Peyer's patch (tissue), 4 donors: Measurements from ENCODE around the gene PLPP6. TPM values are rescaled to one million over a fixed set of nuclear protein-coding genes. Genes with fewer than 3 reads are reported as not detected.

Source experiments
- DNase-seq, 3 donors: peaks; one replicate each; pipeline ENCODE4 v3.0.0-alpha.2; 2017 to 2019
- H3K27ac ChIP-seq, 4 donors: fragments of 200-600 bp; sonication (generic); one replicate each; pipeline ENCODE4 v1.5.1; 2016 to 2019
- H3K27me3 ChIP-seq, 2 donors: fragments of 200-600 bp; sonication (generic); one replicate each; pipeline ENCODE4 v1.5.1; 2019
- H3K36me3 ChIP-seq, 3 donors: fragments of 200-600 bp; sonication (generic); one replicate each; pipeline ENCODE4 v1.5.1; 2016 to 2019
- H3K4me1 ChIP-seq, 4 donors: fragments of 200-600 bp; sonication (generic); one replicate each; pipeline ENCODE4 v1.5.1; 2016 to 2019
- H3K4me3 ChIP-seq, 4 donors: fragments of 200-600 bp; sonication (generic); 1 replicate in 3 of 4; 2 replicates in 1 of 4; pipeline ENCODE4 v1.5.1; 2016 to 2019; ENCODE audit warnings: mild to moderate bottlenecking in 1 of 4
- H3K9me3 ChIP-seq, 4 donors: fragments of 200-600 bp; sonication (generic); one replicate each; pipeline ENCODE4 v1.5.1; 2016 to 2019; ENCODE audit warnings: mild to moderate bottlenecking in 1 of 4
- POLR2A ChIP-seq, 2 donors: fragments of 450-650 bp; IDR thresholded peaks; one replicate each; pipeline ENCODE4 v1.5.1; 2017; ENCODE audit warnings: antibody characterized with exemption in 2 of 2, mild to moderate bottlenecking in 2 of 2, moderate library complexity in 2 of 2
- total RNA-seq, 4 donors: library from RNA; depleted of rRNA; stranded (reverse); fragments of >200 nt; gene quantifications; one replicate each; pipeline ENCODE4 v1.1.0, GENCODE V29; 2016
- TF ChIP-seq, protein P1 (sequence below), 6 experiments: fragments of 450-650 bp in 4 of 6; fragments of 200-600 bp in 2 of 6; sonication (generic) in 1 of 6; IDR thresholded peaks; one replicate each; pipeline ENCODE4 v1.5.1; 2017 to 2019; ENCODE audit warnings: antibody characterized with exemption in 6 of 6, mild to moderate bottlenecking in 3 of 6, moderate library complexity in 1 of 6

The PLPP6 gene
- total RNA-seq, 4 donors from 2014 or later: 7.4 to 27.0 (median 19.7) TPM

DNA sequence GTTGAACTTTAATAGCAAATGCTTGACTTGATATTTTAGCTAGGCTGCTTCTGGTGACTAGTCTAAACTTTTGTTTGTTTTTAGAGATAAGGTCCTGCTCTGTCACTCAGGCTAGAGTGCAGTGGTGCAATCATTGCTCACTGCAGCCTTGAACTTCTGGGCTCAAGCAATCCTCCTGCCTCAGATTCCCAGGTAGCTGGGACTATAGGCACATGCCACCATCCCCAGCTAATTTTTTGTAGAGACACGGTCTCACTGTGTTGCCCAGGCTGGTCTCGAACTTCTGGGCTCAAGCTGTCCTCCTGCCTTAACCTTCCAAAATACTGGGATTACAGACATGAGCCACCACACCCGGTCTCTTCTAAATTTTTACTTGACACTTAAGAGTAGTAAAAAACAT is 38.0 kb downstream of the PLPP6 start:
- Histone ChIP-seq H3K4me1 (no peaks in the 10 kb centered on the region), H3K36me3 (peaks cover 0 to 80% (median 0%) of the 10 kb centered on the region in 3 donors), H3K4me3 (no peak overlapping the region), H3K27ac (no peak overlapping the region), H3K9me3 (no peaks in the 10 kb centered on the region), H3K27me3 (no peaks in the 10 kb centered on the region)
- TF ChIP-seq, protein P1, sequence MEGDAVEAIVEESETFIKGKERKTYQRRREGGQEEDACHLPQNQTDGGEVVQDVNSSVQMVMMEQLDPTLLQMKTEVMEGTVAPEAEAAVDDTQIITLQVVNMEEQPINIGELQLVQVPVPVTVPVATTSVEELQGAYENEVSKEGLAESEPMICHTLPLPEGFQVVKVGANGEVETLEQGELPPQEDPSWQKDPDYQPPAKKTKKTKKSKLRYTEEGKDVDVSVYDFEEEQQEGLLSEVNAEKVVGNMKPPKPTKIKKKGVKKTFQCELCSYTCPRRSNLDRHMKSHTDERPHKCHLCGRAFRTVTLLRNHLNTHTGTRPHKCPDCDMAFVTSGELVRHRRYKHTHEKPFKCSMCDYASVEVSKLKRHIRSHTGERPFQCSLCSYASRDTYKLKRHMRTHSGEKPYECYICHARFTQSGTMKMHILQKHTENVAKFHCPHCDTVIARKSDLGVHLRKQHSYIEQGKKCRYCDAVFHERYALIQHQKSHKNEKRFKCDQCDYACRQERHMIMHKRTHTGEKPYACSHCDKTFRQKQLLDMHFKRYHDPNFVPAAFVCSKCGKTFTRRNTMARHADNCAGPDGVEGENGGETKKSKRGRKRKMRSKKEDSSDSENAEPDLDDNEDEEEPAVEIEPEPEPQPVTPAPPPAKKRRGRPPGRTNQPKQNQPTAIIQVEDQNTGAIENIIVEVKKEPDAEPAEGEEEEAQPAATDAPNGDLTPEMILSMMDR (IDR thresholded peaks at IDR 0.05): no peak
- no peak for TF ChIP-seq POLR2A (IDR thresholded peaks at IDR 0.05)
- DNase-seq: no peak

DNA sequence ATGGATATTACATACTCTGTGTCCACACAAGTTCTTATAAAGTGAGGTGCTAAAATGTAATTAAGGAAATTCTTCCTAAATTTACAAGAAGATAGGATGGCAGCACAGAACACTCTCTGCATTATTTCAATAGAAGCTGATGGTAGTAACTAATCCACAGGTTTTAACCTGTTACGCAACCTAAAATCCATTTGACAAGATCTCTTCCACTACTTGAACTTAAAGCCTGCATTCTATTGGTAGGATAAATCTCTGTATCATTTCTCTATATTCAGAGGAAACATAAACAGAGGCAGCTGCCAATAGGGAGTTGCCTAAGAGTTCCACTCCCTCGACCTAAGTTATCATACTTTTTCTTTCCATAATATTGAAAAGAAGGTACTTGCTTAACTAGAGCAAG is 38.8 kb downstream of the PLPP6 start:
- TF ChIP-seq, protein P1 (IDR thresholded peaks at IDR 0.05): no peak
- TF ChIP-seq POLR2A (IDR thresholded peaks at IDR 0.05): no peak
- H3K4me1 ChIP-seq: no peaks in the 10 kb centered on the region
- no peak for DNase-seq
- no peaks in the 10 kb centered on the region for H3K27me3 ChIP-seq
- H3K27ac ChIP-seq: no peak overlapping the region
- H3K36me3 ChIP-seq: peaks cover 0 to 80% (median 0%) of the 10 kb centered on the region in 3 donors
- no peak overlapping the region for H3K4me3 ChIP-seq
- no peaks in the 10 kb centered on the region for H3K9me3 ChIP-seq

DNA sequence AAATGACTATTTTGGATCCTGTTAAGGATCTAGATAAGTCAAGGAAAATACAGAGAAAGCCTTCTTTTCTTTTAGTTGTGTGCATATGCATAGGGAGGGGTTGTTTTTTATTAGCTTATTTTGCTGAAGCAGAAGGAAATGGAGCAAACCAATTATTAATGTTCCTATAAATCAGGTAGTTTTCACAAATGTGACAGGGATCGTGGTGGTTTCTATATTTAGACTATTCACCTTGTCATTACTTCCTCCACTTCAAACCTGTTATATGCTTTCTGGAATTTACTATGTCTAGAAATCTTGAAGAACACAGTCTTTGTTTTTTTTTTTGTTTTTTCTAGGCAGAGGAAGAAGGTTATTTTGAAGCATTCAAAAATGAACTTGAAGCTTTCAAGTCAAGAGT is 39.4 kb downstream of the PLPP6 start:
- Histone ChIP-seq H3K4me3 (no peak overlapping the region), H3K27me3 (no peaks in the 10 kb centered on the region), H3K9me3 (no peaks in the 10 kb centered on the region), H3K27ac (no peak overlapping the region), H3K36me3 (peaks cover 0 to 84% (median 0%) of the 10 kb centered on the region in 3 donors), H3K4me1 (no peaks in the 10 kb centered on the region)
- DNase-seq: no peak
- TF ChIP-seq, protein P1 (IDR thresholded peaks at IDR 0.05): no peak
- TF ChIP-seq POLR2A (IDR thresholded peaks at IDR 0.05): no peak

DNA sequence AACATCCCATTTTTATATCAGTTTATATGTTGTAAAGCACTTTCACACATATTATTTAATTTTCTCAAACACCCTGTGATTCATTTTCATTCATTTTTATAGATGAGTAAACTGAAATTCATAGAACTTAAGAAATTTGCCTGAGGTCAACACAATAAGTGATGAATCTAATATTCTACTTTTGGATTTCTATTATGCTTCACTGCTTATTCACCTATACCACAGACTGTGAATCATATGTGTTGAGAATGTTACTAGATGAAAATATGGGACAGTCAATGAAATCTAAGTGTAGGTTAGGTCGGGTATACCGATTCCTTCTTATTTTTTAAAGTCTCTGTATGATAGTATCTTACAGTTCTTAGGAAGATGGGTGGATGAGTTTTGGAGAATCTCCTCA is 42.0 kb downstream of the PLPP6 start:
- no peaks in the 10 kb centered on the region for H3K27me3 ChIP-seq
- no peak overlapping the region for H3K4me3 ChIP-seq
- H3K27ac ChIP-seq: no peak overlapping the region
- peaks cover 0 to 68% (median 0%) of the 10 kb centered on the region in 3 donors for H3K36me3 ChIP-seq
- no peaks in the 10 kb centered on the region for H3K9me3 ChIP-seq
- H3K4me1 ChIP-seq: no peaks in the 10 kb centered on the region
- no peak for DNase-seq
- TF ChIP-seq, protein P1 (IDR thresholded peaks at IDR 0.05): no peak
- no peak for TF ChIP-seq POLR2A (IDR thresholded peaks at IDR 0.05)

DNA sequence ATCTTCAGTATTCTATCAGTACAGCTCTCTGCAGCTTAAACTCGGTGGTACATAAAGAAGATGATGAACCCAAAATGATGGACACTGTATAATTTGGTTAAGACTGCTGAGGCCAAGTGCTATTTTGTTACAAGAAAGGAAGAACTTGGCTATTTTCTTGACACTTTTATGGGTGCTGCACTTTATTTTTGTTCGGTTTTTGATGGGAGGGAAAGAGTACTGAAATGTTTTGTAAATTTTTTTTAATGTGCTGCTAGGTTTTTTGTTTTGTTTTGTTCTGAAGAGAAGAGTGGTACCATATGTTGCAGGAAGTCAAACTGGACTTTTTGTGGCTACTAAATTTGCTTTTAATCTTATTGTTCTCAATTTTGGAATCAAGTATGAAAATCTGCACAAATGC is 43.9 kb downstream of the PLPP6 start:
- Histone ChIP-seq H3K4me3 (no peak overlapping the region), H3K9me3 (no peaks in the 10 kb centered on the region), H3K27me3 (no peaks in the 10 kb centered on the region), H3K4me1 (no peaks in the 10 kb centered on the region), H3K36me3 (peaks cover 0 to 65% (median 0%) of the 10 kb centered on the region in 3 donors), H3K27ac (no peak overlapping the region)
- no peak for DNase-seq
- TF ChIP-seq, protein P1 (IDR thresholded peaks at IDR 0.05): no peak
- TF ChIP-seq POLR2A (IDR thresholded peaks at IDR 0.05): no peak
